Measurements from ENCODE around the gene SRGAP2B.
"Not testable (repeated sequence)": the region's sequence is repeated elsewhere in the genome, so short reads cannot be mapped to it uniquely, and the experiment has no call there.

DNA sequence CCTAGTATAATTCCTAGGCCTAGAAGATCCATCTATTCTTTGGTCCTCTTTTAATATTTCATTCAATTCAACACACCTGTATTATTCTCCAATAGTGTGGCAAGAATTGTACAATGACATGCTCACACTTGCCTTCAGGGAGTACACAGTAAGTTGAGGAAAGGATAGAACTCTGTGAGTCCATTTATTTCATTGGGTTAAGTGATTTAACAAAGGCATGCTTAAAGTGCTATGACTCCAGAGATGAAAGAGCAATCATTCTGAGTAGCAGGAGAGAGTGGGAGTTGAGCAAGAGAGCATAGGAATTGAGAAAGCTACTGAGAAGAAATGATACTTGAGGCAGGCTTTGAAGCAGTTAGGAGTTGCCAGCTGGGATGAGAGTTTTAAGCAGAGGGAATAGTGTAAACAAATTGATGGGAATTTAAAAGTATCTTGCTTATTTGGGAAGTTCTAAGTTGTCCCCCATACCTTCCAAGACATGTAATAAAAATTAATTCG is 19.5 kb upstream of the SRGAP2B start:
- TF ChIP-seq CTCF (IDR thresholded peaks at IDR 0.05); POLR2A (IDR thresholded peaks at IDR 0.05; ENCODE audit: low read depth); EP300 (IDR thresholded peaks at IDR 0.05); POLR2AphosphoS5 (IDR thresholded peaks at IDR 0.05): not testable (repeated sequence)

Data from esophagus muscularis mucosa (tissue), 4 donors.